SK-N-SH (cell line): ENCODE results near the gene BSN. TPM values are rescaled to one million over a fixed set of nuclear protein-coding genes. Genes with fewer than 3 reads are reported as not detected.

Experiments used
- CTCF ChIA-PET: fragments of 300-600, 350-600 bp; formaldehyde crosslinking; extraction: SDS; loops from one replicate; lab custom pipeline; 2021; lab: Yijun Ruan, JAX
- POLR2A ChIA-PET: fragments of 350-600 bp; sonication (Branson Sonifier 250); formaldehyde crosslinking; extraction: SDS; loops from one replicate; lab custom pipeline; 2020; ENCODE audit warnings: antibody characterized with exemption, inconsistent platforms; lab: Yijun Ruan, JAX
- DNase-seq: peaks from one replicate; pipeline ENCODE4 v3.0.0; 2012
- H2AFZ ChIP-seq: fragments of 200-600 bp; sonication (generic); 2 replicates; pipeline ENCODE4 v1.8.1; 2016; ENCODE audit warnings: antibody characterized with exemption, mild to moderate bottlenecking, low read depth
- H3F3A ChIP-seq: fragments of 200-600 bp; sonication (generic); replicated peaks from 2 replicates; pipeline ENCODE3; 2016; ENCODE audit warnings: antibody characterized with exemption, mild to moderate bottlenecking; ENCODE audit not compliant: insufficient read depth
- H3K27ac ChIP-seq, 2 experiments: fragments of 200-500 bp in 1 of 2; fragments of 200-600 bp in 1 of 2; sonication (Bioruptor generic) in 1 of 2; sonication (generic), shearing (Covaris generic) in 1 of 2; 2 replicates each; pipeline versions ENCODE4 v1.5.1 to v1.6.1; 2014 to 2016; ENCODE audit warnings: low read depth in 2 of 2, inconsistent platforms in 1 of 2, low read length in 1 of 2, mild to moderate bottlenecking in 1 of 2, mixed read lengths in 1 of 2
- H3K27me3 ChIP-seq: fragments of 200-600 bp; sonication (generic), shearing (Covaris generic); 2 replicates; pipeline ENCODE4 v1.6.1; 2016; ENCODE audit warnings: mixed run types; ENCODE audit not compliant: insufficient read depth
- H3K36me3 ChIP-seq, 2 experiments: fragments of 200-500 bp in 1 of 2; fragments of 200-600 bp in 1 of 2; sonication (Bioruptor generic) in 1 of 2; sonication (generic) in 1 of 2; replicated peaks in 1 of 2; 2 replicates each; pipeline versions ENCODE3 to v1.5.1; 2014 to 2016; ENCODE audit warnings: low read length in 1 of 2, mild to moderate bottlenecking in 1 of 2; ENCODE audit not compliant: insufficient read depth in 2 of 2, control insufficient read depth in 1 of 2
- H3K4me1 ChIP-seq, 2 experiments: fragments of 200-500 bp in 1 of 2; fragments of 200-600 bp in 1 of 2; sonication (Bioruptor generic) in 1 of 2; sonication (generic), shearing (Covaris generic) in 1 of 2; 2 replicates each; pipeline versions ENCODE4 v1.5.1 to v1.6.1; 2014 to 2016; ENCODE audit warnings: low read depth in 1 of 2, low read length in 1 of 2, mixed run types in 1 of 2; ENCODE audit not compliant: insufficient read depth in 2 of 2, control insufficient read depth in 1 of 2
- H3K4me2 ChIP-seq: fragments of 200-600 bp; sonication (generic), shearing (Covaris generic); 2 replicates; pipeline ENCODE4 v1.6.1; 2017; ENCODE audit warnings: mixed run types
- H3K4me3 ChIP-seq, 2 experiments: fragments of 200-500 bp in 1 of 2; fragments of 200-600 bp in 1 of 2; sonication (Bioruptor generic) in 1 of 2; sonication (generic), shearing (Covaris generic) in 1 of 2; 2 replicates each; pipeline versions ENCODE4 v1.5.1 to v1.8.1; 2014 to 2016; ENCODE audit warnings: low read depth in 2 of 2, inconsistent platforms in 1 of 2, low read length in 1 of 2, mild to moderate bottlenecking in 1 of 2, mixed read lengths in 1 of 2, moderate library complexity in 1 of 2
- H3K79me2 ChIP-seq: fragments of 200-600 bp; sonication (generic); 2 replicates; pipeline ENCODE4 v1.8.1; 2017; ENCODE audit warnings: mild to moderate bottlenecking; ENCODE audit not compliant: insufficient read depth
- H3K9ac ChIP-seq: fragments of 200-600 bp; sonication (generic); 2 replicates; pipeline ENCODE4 v1.6.1; 2017; ENCODE audit warnings: mixed run types
- H3K9me2 ChIP-seq: fragments of 200-600 bp; sonication (generic); 2 replicates; pipeline ENCODE4 v1.6.1; 2017; ENCODE audit warnings: mixed run types
- H3K9me3 ChIP-seq: fragments of 200-600 bp; sonication (generic); 2 replicates; pipeline ENCODE4 v1.6.1; 2017; ENCODE audit warnings: mixed run types, mild to moderate bottlenecking, moderate library complexity
- H4K20me1 ChIP-seq: fragments of 200-600 bp; sonication (generic); 2 replicates; pipeline ENCODE4 v1.6.1; 2017; ENCODE audit warnings: mild to moderate bottlenecking, mixed run types; ENCODE audit not compliant: insufficient read depth
- FOXJ3 ChIP-seq: sonication (generic); formaldehyde crosslinking; IDR thresholded peaks from 2 replicates; pipeline ENCODE4 v1.5.1; 2020; ENCODE audit warnings: mild to moderate bottlenecking, missing genetic modification reagents
- GABPA ChIP-seq: IDR thresholded peaks from 2 replicates; pipeline ENCODE4 v1.4.0; 2012; ENCODE audit warnings: low read depth, mild to moderate bottlenecking
- GATA2 ChIP-seq: sonication (generic); formaldehyde crosslinking; IDR thresholded peaks from 2 replicates; pipeline ENCODE4 v1.5.0; 2020; ENCODE audit warnings: mild to moderate bottlenecking, missing genetic modification reagents
- NFIC ChIP-seq: IDR thresholded peaks from 2 replicates; pipeline ENCODE4 v1.4.0; 2012; ENCODE audit warnings: borderline replicate concordance
- NRF1 ChIP-seq: IDR thresholded peaks from 2 replicates; pipeline ENCODE4 v1.6.1; 2012; ENCODE audit warnings: low read depth, mild to moderate bottlenecking, low read length
- RXRA ChIP-seq: IDR thresholded peaks from 2 replicates; pipeline ENCODE4 v1.4.0; 2012; ENCODE audit warnings: low read depth, mild to moderate bottlenecking, borderline replicate concordance
- WGBS: methylation state at CpG from one replicate; pipeline ENCODE4 v1.1.6; 2017; ENCODE audit warnings: low lambda C conversion rate; 5-methylcytosine and 5-hydroxymethylcytosine counted together
- polyA plus RNA-seq, 3 experiments: library from polyadenylated mRNA; depleted of rRNA; stranded (reverse); fragments of >200 nt; gene quantifications; 2 replicates each; pipeline ENCODE4 v1.2.3, GENCODE V29; 2012
- TF ChIP-seq, protein P1 (sequence below): IDR thresholded peaks from 2 replicates; pipeline ENCODE4; 2012
- TF ChIP-seq, protein P2 (sequence below): fragments of 150-350 bp; IDR thresholded peaks from 2 replicates; pipeline ENCODE4 v1.6.1; 2017; ENCODE audit warnings: antibody characterized with exemption, low read length, low read depth, borderline replicate concordance

BSN gene
- polyA plus RNA-seq, 1 of the 3 experiments (the other 2 are of a cell fraction): 0.07 TPM

DNA sequence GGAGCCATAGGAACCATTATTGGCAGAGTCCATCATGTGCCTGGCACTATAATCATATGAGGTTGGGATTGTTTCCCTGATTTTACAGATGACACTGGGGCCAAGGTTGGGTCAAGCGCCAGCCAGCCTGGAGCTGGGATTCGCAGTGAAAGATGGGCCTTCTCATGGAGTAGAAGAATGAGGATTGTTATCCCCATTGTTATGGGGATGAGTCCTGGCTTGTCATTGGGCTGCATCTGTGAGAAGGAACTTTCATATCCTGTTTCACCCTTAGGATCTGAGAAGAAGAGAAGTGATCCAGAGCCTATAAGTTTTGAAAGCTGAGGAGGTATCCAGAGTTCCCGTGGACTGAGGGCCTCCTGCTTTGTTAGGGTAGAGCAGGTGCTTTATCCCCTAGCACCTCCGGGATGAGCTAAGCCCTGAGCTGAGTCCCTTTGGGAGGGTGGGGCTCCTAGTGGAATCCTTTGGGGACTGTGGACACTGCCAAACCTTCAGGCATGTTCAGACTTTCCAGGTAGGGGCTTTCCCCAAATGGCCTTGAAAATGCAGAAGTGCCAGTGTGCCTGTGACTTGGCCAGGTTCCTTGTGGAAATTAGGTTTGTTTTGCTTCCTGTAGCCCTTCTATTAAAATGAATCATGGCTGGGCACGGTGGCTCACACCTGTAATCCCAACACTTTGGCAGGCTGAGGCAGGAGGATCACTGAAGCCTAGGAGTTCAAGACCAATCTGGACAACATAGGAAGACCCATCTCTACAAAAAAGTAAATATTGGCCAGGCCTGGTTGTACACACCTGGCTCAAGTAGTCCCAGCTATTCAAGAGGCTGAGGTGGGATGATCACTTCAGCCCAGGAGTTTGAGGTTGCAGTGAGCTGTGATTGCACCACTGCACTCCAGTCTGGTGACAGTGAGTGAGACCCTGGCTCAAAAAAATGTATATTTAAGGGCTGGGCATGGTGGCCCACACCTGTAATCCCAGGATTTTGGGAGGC lies 30.2 kb upstream of the BSN start:
- no peak overlapping the region for H3K9ac ChIP-seq
- no peaks in the 10 kb centered on the region for H4K20me1 ChIP-seq
- peaks cover 2 to 5% of the 10 kb centered on the region in 2 experiments for H3K36me3 ChIP-seq
- DNase-seq: no peak
- H3K79me2 ChIP-seq: peaks cover 7% of the 10 kb centered on the region; the same call in 1 of the 2 replicates
- H3K9me3 ChIP-seq: no peaks in the 10 kb centered on the region
- WGBS: 94% methylated on average over 5 of the region's 5 CpGs
- ChIA-PET CTCF (interaction anchor here (2.3 kb wide), 1 partner anchor 16 kb away, joined by 13 read pairs; no protein-coding TSS in a partner anchor), POLR2A (no interaction called here)
- no peak overlapping the region for H3K27ac ChIP-seq
- no peaks in the 10 kb centered on the region for H3K9me2 ChIP-seq
- no peak overlapping the region for H3K4me2 ChIP-seq
- no peak overlapping the region for H2AFZ ChIP-seq
- H3K4me1 ChIP-seq: peaks cover 0 to 4% of the 10 kb centered on the region in 2 experiments; a peak in 1 of 4 replicates
- no peak for TF ChIP-seq RXRA
- no peak overlapping the region for H3K4me3 ChIP-seq
- no peaks in the 10 kb centered on the region for H3K27me3 ChIP-seq
- H3F3A ChIP-seq: no peaks in the 10 kb centered on the region

DNA sequence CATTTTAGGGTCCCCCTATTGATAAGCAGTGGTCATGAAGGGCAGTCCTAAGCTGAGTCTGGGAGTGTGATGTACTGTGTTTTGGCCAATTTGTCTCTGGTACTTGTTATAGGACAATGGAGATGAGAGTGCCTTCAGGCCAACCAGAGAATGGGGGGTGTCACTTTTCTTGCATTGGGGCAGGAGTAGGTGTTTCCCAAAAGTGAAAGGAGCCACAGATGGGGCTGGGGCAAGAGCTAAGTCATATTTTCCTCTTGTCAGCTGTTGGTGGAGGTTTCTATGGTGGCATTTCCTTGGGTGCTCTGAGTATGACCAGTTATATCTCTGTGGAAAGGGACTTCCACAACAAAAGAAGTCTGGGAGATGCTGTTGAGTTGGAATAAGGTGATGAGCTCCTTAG lies 24.7 kb upstream of the BSN start:
- Histone ChIP-seq H3K4me3 (no peak overlapping the region), H3F3A (no peaks in the 10 kb centered on the region), H2AFZ (no peak overlapping the region), H3K36me3 (peaks cover 5 to 33% of the 10 kb centered on the region in 2 experiments), H3K4me2 (no peak overlapping the region), H3K27me3 (no peaks in the 10 kb centered on the region), H3K27ac (no peak overlapping the region), H3K9me3 (no peaks in the 10 kb centered on the region), H3K9me2 (no peaks in the 10 kb centered on the region), H3K4me1 (peaks cover 0 to under 1% of the 10 kb centered on the region in 2 experiments; a peak in 1 of 4 replicates)
- CTCF ChIA-PET: interaction anchor here (1.0 to 5.2 kb wide), 2 partner anchors 10 to 142 kb away, joined by 4 to 30 read pairs; no protein-coding TSS in a partner anchor
- POLR2A ChIA-PET: no interaction called here
- no peak for TF ChIP-seq GABPA
- no peak for TF ChIP-seq FOXJ3 (CRISPR knock-in tag)
- TF ChIP-seq, protein P1, sequence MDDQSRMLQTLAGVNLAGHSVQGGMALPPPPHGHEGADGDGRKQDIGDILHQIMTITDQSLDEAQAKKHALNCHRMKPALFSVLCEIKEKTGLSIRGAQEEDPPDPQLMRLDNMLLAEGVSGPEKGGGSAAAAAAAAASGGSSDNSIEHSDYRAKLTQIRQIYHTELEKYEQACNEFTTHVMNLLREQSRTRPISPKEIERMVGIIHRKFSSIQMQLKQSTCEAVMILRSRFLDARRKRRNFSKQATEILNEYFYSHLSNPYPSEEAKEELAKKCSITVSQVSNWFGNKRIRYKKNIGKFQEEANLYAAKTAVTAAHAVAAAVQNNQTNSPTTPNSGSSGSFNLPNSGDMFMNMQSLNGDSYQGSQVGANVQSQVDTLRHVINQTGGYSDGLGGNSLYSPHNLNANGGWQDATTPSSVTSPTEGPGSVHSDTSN: no peak
- no peak for TF ChIP-seq GATA2 (CRISPR knock-in tag)
- TF ChIP-seq NRF1: no peak
- no peak for TF ChIP-seq NFIC
- TF ChIP-seq, all 33 proteins: peak for 0
- no peaks in the 10 kb centered on the region for H4K20me1 ChIP-seq
- no peak for DNase-seq
- no peaks in the 10 kb centered on the region; the same call in 1 of the 2 replicates for H3K79me2 ChIP-seq
- H3K9ac ChIP-seq: no peak overlapping the region

DNA sequence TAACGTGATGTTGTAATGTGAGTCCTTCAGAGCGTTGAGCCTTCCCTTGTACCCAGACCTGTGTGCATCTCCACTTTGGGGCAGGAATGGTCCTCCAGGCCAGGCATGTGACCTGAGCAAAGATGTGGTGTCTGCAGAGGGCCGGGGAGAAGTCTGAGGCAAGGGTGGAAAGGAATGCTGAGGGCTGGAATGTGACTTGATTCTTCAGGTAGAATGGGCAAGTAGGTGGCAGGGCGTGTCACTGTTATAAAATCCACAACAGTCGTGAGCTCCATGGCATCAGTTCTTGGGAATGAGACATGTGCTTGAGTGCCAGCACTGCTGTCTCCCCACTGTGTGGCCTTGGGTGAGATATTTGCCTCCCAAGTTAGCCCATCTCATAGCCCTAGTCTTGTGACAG lies 24.0 kb upstream of the BSN start:
- no peak overlapping the region for H3K9ac ChIP-seq
- no peak overlapping the region for H2AFZ ChIP-seq
- no peaks in the 10 kb centered on the region for H3K9me2 ChIP-seq
- ChIA-PET POLR2A (no interaction called here), CTCF (interaction anchor here (1.6 to 5.2 kb wide), 2 partner anchors 9 kb away, joined by 7 to 30 read pairs; no protein-coding TSS in a partner anchor)
- no peak overlapping the region for H3K4me3 ChIP-seq
- no peaks in the 10 kb centered on the region for H3F3A ChIP-seq
- H3K27me3 ChIP-seq: no peaks in the 10 kb centered on the region
- H3K27ac ChIP-seq: no peak overlapping the region
- no peak for DNase-seq
- peaks cover 0 to 7% of the 10 kb centered on the region in 2 experiments; a peak in 1 of 4 replicates for H3K4me1 ChIP-seq
- no peaks in the 10 kb centered on the region for H3K9me3 ChIP-seq
- no peak overlapping the region for H3K4me2 ChIP-seq
- peaks cover 5 to 36% of the 10 kb centered on the region in 2 experiments for H3K36me3 ChIP-seq
- WGBS: 89% methylated on average over 5 of the region's 5 CpGs
- TF ChIP-seq, protein P2, sequence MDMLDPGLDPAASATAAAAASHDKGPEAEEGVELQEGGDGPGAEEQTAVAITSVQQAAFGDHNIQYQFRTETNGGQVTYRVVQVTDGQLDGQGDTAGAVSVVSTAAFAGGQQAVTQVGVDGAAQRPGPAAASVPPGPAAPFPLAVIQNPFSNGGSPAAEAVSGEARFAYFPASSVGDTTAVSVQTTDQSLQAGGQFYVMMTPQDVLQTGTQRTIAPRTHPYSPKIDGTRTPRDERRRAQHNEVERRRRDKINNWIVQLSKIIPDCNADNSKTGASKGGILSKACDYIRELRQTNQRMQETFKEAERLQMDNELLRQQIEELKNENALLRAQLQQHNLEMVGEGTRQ: no peak
- TF ChIP-seq, all 33 proteins: peak for 0
- Histone ChIP-seq H4K20me1 (no peaks in the 10 kb centered on the region), H3K79me2 (no peaks in the 10 kb centered on the region; the same call in 1 of the 2 replicates)
